AG10803 (cell line): ENCODE data around the gene ATP6V1F.

Experiments
- DNase-seq: peaks from one replicate; pipeline ENCODE4 v3.0.0; 2010; ENCODE audit warnings: low read depth
- H3K4me3 ChIP-seq: 2 replicates; pipeline ENCODE4 v1.5.1; 2011; ENCODE audit warnings: mild to moderate bottlenecking, low read length, control low read depth
- CTCF ChIP-seq: conservative IDR thresholded peaks from 2 replicates; pipeline ENCODE4 v1.5.1; 2011; ENCODE audit warnings: mild to moderate bottlenecking, low read length, control low read depth, inconsistent platforms

ATP6V1F gene

DNA sequence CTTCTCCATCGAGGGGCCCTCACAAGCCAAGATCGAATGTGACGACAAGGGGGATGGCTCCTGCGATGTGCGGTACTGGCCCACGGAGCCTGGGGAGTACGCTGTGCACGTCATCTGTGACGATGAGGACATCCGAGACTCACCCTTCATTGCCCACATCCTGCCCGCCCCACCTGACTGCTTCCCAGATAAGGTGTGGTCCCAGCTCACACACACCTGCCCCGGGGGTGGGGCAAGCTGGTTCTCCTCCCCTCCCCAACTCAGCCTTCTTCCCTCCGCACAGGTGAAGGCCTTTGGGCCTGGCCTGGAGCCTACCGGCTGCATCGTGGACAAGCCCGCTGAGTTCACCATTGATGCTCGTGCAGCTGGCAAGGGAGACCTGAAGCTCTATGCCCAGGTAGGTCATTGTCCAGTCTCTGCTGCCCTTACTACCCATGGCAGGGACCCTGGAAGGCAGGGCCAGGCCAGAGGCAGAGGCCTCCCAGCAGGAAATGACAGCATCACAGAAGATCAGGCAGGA is 21.4 kb upstream of the ATP6V1F start:
- TF ChIP-seq CTCF, result no peak
- DNase-seq, result no peak
- no peak overlapping the region for H3K4me3 ChIP-seq

DNA sequence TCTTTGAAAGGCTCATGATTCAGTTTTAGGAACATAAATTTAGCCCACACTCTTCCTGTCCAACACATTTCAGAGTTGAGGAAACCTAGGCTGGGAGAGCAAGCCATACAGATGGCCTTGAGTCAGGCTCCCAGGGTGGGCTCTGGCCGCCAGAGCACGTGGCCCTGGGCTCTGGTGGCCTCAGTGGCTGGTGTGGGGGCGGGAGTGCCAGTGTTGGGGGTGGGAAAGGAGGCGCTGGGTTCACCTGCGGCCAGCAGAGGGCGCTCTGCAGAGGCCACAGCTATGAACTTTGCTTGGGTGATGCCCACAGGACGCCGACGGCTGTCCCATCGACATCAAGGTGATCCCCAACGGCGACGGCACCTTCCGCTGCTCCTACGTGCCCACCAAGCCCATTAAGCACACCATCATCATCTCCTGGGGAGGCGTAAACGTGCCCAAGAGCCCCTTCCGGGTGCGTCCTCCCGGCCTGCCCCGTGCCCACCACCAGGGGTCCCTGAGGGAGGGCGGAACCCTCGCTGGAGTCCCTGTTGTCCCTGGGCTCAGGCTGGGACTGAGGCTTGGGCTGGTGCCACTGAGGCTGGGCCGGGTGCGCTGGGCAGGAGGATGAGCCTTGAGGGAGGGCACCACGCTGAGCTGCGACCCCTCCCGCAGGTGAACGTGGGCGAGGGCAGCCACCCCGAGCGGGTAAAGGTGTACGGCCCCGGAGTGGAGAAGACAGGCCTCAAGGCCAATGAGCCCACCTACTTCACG is 20.6 kb upstream of the ATP6V1F start:
- peak; percentile 66 for TF ChIP-seq CTCF
- DNase-seq, result peak; percentile 34
- H3K4me3 ChIP-seq, result no peak overlapping the region

GRCh38 chr7:128842674-128843641 is 19.7 kb upstream of the ATP6V1F start:
- no peak for DNase-seq
- no peak for TF ChIP-seq CTCF
- no peak overlapping the region for H3K4me3 ChIP-seq

DNA sequence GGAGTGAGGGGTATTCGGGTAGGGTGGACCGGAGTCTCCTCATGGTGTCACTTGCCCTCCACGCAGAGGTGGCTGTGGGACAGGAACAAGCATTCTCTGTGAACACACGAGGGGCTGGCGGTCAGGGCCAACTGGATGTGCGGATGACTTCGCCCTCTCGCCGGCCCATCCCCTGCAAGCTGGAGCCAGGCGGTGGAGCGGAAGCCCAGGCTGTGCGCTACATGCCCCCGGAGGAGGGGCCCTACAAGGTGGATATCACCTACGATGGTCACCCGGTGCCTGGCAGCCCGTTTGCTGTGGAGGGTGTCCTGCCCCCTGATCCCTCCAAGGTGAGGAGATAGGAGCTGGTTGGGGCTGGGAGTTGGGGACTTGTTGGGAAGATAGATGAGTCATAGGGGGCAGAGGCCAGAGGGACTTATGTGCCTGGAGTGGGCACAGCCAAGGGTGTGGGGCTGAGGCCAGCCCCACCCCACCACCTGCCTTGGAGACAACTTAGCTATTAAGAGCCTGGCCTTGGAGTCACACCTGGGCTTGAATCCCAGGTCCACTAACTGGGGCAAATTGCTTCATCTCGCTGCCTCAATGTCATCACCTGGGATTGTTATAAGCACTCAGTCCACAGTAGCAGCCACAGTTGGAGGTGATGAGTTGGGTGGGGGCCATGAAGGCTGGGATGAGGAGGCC is 18.6 kb upstream of the ATP6V1F start:
- no peak for TF ChIP-seq CTCF

GRCh38 chr7:128844777-128845311 is 17.8 kb upstream of the ATP6V1F start:
- DNase-seq, result no peak
- H3K4me3 ChIP-seq, result no peak overlapping the region
- no peak for TF ChIP-seq CTCF

More for the DNA sequence above, 18.6 kb upstream of the ATP6V1F start:
- no peak overlapping the region for H3K4me3 ChIP-seq
- DNase-seq, result no peak

- DNase-seq, result no peak
- no peak for TF ChIP-seq CTCF
- H3K4me3 ChIP-seq, result no peak overlapping the region
Observed at GRCh38 chr7:128845475-128845874, 17.2 kb upstream of the ATP6V1F start.
